Stimulated activated effector memory CD8-positive, alpha-beta T cell treated with anti-CD3 and anti-CD28 coated beads, Interleukin-12 subunit alpha, Interleukin-12 subunit beta, amount 100 ng/mL, for 72 hours (primary cell): Measurements from ENCODE around the gene TIMM8A.

Source experiments
- ATAC-seq: fragments of 150-1000 bp; cut with Tn5 transposase; 2 replicates; pipeline ENCODE4 v1.10.0; 2021
- DNase-seq, 2 donors: peaks; one replicate each; pipeline ENCODE4 v3.0.0; 2021 to 2022; ENCODE audit warnings: low spot score in 2 of 2
- H3K27ac Mint-ChIP-seq: one replicate; pipeline ENCODE4 v1.8.0; 2022; ENCODE audit warnings: mild to moderate bottlenecking, mixed read lengths
- H3K36me3 Mint-ChIP-seq: one replicate; pipeline ENCODE4 v1.8.0; 2022; ENCODE audit warnings: mild to moderate bottlenecking, mixed read lengths
- H3K4me1 Mint-ChIP-seq: one replicate; pipeline ENCODE4 v1.8.0; 2022; ENCODE audit warnings: mixed read lengths
- H3K4me3 Mint-ChIP-seq: one replicate; pipeline ENCODE4 v1.8.0; 2022; ENCODE audit warnings: mild to moderate bottlenecking, mixed read lengths
- H3K9me3 Mint-ChIP-seq: one replicate; pipeline ENCODE4 v1.8.0; 2022; ENCODE audit warnings: mixed read lengths

The TIMM8A gene, protein sequence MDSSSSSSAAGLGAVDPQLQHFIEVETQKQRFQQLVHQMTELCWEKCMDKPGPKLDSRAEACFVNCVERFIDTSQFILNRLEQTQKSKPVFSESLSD

DNA sequence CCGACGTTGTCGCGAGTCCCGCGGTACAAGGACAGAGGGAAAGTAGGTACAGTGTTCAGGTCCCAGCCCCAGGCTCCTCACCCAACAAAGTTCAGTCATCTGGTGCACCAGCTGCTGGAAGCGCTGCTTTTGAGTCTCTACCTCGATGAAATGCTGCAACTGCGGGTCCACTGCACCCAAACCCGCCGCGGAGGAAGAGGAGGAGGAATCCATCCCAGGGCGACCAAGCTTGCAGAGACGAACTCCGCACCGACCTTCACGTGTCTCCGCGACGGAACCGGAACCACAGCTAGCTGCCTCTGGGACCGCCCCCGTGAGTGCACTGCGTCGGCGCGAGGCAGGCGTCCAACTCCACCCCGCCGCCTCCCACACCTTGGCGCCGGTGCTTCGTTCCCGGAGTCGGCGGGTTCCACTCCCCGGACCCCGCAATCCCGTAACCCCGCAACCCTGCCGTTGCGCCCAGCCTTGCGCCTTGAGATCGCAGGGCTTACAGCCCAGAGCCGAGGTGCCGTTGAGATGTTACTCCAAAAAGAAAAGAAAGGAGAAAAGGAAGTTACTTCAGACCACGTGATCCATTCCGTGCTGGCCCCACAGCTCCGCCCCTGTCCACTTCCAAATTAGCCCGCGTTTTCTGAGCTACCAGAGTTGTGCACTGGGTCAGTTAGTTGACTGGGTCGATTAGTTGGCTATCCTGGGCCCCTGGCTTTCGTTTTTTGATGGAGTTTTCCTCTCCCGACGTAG is at the start of gene TIMM8A:
TSS of gene TIMM8A (minus strand) at position 291 of the 741 bp plus-strand sequence. CDS start at position 213, 78 bp downstream.
- Mint-ChIP-seq H3K9me3 (no peaks in the 10 kb centered on the region), H3K27ac (peak within 1 kb of the TSS; percentile 89), H3K4me1 (no peaks in the 10 kb centered on the region), H3K4me3 (peak within 1 kb of the TSS; percentile 82), H3K36me3 (peaks cover 35% of the 10 kb centered on the region)
- DNase-seq, result peak; percentile 39 to 82
- peak; percentile 98 for ATAC-seq

DNA sequence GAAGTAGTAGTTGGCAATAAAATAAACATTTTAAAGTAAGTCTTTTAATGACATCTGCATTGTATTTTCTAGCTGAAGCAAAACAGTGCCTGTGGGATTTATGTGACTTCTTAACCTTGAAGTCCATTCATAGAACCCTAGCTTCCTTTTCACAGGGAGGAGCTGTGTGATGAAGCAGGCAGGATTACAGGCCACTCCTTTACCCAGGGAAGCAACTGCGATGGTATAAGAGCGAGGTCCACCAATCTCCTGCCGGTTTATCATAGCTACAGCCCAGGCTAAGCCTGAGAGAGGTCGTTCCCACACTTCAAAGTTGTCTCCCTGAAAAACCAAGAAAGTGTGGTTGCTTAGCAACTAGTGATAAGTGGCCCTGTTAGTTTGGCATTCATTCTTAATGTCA is 49.2 kb upstream of the TIMM8A start:
- Mint-ChIP-seq H3K4me1 (peaks cover 12% of the 10 kb centered on the region), H3K4me3 (no peak overlapping the region), H3K9me3 (no peaks in the 10 kb centered on the region), H3K36me3 (peaks cover 92% of the 10 kb centered on the region), H3K27ac (no peak overlapping the region)
- DNase-seq, result no peak
- no peak for ATAC-seq

DNA sequence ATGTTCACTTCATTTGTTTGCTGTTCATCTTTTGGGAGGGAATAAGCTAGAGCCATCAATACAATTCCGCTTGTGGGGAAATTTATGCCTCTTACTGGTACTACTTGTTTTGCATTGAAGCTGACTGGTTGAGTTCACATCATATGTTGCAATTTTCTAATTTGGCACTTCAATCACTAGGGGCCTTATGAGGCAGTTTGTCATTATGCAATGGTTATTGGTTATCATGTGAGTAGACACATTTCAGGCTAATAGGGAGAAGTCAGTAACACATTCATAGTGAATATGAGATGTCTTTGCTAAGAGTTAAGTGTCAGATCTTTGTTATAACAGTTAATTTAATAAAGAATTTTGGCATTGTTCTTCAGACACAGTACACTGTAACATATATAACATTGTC is 47.2 kb upstream of the TIMM8A start:
- Mint-ChIP-seq H3K9me3 (no peaks in the 10 kb centered on the region), H3K4me3 (no peak overlapping the region), H3K36me3 (peaks cover 92% of the 10 kb centered on the region), H3K27ac (peak overlapping the region; percentile 68), H3K4me1 (peaks cover 12% of the 10 kb centered on the region)
- ATAC-seq (no peak), DNase-seq (no peak)

DNA sequence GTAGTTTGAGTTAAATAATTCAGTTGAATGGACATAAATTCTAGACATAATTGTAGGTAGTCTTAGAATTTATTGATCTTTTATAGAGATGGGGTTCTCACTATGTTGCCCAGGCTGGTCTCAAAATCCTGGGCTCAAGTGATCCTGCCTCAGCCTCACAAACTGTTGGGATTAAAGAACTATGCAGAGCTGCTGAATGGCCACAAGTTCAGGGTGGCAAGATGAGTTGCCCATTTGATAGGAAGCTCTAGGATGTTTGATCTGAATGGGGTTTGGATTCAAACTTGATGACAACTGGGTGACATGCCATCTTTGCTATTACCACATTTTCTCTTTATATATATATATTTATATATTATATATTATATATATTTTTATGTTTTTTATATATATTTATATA is 45.8 kb upstream of the TIMM8A start:
- DNase-seq (no peak), ATAC-seq (no peak)
- Mint-ChIP-seq H3K4me1 (peaks cover 12% of the 10 kb centered on the region), H3K4me3 (peak overlapping the region; percentile 86), H3K36me3 (peaks cover 82% of the 10 kb centered on the region), H3K9me3 (no peaks in the 10 kb centered on the region), H3K27ac (no peak overlapping the region)

DNA sequence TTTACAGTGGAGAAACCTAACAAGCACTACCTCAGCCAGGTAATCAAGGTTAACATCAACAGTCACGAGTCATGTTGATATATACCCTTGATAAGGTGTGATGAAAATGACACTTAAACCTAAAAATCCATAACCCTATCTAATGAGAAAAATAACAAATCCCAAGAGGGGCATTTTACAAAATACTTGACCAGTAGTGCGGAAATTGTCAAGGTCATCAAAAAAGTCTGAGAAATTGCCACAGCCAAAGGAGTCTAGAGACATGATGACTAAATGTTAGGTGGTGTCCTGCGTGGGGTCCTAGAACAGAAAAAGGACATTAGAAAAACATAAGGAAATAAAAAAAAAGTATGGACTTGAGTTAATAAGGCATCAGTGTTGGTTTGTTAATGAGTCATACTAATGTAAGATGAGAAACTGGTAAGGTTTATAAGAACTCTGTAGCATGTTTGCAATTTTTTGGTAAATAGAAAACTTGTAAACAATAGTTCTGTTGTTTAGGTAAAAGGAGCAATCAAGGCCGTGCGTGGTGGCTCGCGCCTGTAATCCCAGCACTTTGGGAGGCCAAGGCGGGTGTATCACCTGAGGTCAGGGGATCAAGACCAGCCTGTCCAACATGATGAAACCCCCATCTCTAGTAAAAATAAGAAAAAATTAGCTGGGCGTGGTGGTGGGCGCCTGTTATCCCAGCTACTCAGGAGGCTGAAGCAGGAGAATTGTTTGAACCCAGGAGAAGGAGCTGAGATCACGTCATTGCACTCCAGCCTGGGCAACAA is 45.2 kb upstream of the TIMM8A start:
- ATAC-seq (no peak), DNase-seq (no peak)
- peaks cover 12% of the 10 kb centered on the region for H3K4me1 Mint-ChIP-seq
- H3K27ac Mint-ChIP-seq, result peak overlapping the region; percentile 97
- H3K36me3 Mint-ChIP-seq, result peaks cover 77% of the 10 kb centered on the region
- H3K9me3 Mint-ChIP-seq, result no peaks in the 10 kb centered on the region
- peak overlapping the region; percentile 86 for H3K4me3 Mint-ChIP-seq

DNA sequence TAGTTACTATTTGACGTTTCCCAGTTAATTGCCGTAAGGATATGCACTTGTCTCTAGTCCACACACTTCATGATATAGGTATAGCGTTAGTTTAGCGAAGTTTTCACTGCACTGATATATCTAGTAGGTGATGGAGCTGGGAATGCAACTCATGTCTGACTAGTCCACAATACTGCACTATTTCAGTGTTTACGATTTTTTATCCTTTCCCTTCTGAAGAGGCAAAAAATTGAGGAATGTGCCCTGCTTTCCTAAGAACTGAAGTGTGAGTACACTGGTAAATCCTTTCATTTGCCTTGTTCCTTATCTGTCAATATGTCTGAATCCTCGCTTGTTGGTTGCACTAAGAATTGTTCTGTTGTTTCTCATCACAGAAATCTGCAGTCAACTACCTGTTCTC is 43.3 kb upstream of the TIMM8A start:
- H3K27ac Mint-ChIP-seq, result peak overlapping the region; percentile 97
- DNase-seq (no peak), ATAC-seq (no peak)
- peaks cover 12% of the 10 kb centered on the region for H3K4me1 Mint-ChIP-seq
- H3K36me3 Mint-ChIP-seq, result peaks cover 65% of the 10 kb centered on the region
- H3K9me3 Mint-ChIP-seq, result no peaks in the 10 kb centered on the region
- H3K4me3 Mint-ChIP-seq, result peak overlapping the region; percentile 86

DNA sequence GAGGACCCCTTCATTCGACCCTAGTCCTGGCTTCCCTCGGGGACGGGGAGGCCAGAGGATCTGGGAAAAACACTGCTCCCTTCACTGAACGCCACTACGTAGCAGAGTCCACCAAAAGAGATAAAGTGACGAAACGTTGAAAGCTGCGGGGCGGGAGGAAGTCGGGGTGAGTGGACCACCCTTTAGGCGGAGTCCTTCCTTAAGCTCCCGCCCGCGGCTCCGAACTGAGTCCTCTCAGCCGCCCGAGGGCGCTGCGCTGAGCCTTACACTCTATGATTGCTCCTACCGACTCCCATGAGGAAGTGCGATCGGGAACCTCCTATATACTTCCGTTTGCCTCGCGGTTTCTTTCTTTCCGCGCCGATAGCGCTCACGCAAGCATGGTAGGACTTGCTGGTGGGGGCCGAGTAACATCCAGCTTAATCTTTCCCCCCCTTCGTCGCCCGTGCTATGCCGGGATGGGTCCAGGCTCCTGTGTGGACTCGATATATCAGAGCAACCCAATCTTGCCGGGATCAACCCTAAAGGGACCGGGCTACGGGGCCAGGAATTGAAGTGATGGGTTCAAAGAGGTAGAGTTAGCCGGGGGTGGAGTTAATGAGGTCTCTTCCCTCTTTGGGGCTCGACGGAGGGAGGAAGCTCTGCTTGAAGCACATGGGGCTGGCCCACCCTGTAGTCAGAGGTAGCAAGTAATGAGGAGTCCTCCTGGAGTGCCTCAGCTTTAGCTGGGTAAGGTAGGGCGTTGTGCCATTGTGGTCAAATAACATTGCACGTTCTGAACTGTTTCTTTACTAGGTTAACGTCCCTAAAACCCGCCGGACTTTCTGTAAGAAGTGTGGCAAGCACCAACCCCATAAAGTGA is 42.4 kb upstream of the TIMM8A start, which contains the start of gene RPL36A:
TSS of gene RPL36A (plus strand) at position 348 of the 862 bp plus-strand sequence. CDS start at position 381, 33 bp downstream.
- peaks cover 12% of the 10 kb centered on the region for H3K4me1 Mint-ChIP-seq
- peak within 1 kb of the TSS; percentile 86 for H3K4me3 Mint-ChIP-seq
- H3K9me3 Mint-ChIP-seq, result no peaks in the 10 kb centered on the region
- ATAC-seq (peak; percentile 97), DNase-seq (peak; percentile 48 to 85)
- H3K36me3 Mint-ChIP-seq, result peaks cover 55% of the 10 kb centered on the region
- peak within 1 kb of the TSS; percentile 97 for H3K27ac Mint-ChIP-seq

DNA sequence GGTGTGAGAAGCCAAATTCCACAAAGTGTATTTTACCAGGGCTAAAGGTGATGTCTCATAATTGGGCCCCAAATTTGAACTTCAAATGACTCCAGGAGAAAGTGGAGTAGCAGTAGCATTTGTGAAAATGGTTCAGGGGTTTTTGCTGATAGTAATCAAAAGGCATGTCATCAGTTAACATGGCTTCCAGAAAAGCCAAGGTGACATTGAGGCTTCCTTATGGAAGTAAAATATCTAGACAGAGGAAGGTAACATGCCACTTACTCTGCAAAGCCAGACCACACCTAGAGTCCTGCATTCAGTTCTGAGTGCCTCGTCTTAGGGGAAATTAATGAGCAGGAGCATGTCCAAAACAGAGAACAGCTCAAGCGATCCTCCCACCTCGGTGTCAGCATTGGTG is 40.1 kb upstream of the TIMM8A start:
- ATAC-seq (no peak), DNase-seq (no peak)
- Mint-ChIP-seq H3K36me3 (peaks cover 32% of the 10 kb centered on the region), H3K9me3 (no peaks in the 10 kb centered on the region), H3K4me1 (peaks cover 8% of the 10 kb centered on the region), H3K27ac (no peak overlapping the region), H3K4me3 (no peak overlapping the region)

DNA sequence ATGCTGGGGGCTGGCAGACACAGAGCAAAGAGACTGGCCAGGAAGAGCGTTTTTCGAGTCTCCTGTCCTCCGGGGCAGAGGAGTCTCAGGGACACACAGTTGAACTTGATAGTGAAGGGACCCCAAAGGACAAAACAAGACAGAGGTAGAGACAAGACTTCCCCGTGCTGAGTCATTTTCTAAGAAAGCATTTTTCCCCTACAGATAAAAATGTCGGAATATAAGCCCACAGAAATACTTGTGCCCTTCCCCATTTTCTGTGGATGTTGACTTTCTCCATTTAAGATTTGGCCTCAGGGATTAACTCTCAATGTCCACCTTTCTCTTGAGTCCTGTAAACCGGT is 38.0 kb upstream of the TIMM8A start:
- DNase-seq (no peak), ATAC-seq (no peak)
- H3K36me3 Mint-ChIP-seq, result peaks cover 12% of the 10 kb centered on the region
- H3K4me1 Mint-ChIP-seq, result no peaks in the 10 kb centered on the region
- H3K27ac Mint-ChIP-seq, result peak overlapping the region; percentile 53
- H3K4me3 Mint-ChIP-seq, result peak overlapping the region; percentile 36
- no peaks in the 10 kb centered on the region for H3K9me3 Mint-ChIP-seq

DNA sequence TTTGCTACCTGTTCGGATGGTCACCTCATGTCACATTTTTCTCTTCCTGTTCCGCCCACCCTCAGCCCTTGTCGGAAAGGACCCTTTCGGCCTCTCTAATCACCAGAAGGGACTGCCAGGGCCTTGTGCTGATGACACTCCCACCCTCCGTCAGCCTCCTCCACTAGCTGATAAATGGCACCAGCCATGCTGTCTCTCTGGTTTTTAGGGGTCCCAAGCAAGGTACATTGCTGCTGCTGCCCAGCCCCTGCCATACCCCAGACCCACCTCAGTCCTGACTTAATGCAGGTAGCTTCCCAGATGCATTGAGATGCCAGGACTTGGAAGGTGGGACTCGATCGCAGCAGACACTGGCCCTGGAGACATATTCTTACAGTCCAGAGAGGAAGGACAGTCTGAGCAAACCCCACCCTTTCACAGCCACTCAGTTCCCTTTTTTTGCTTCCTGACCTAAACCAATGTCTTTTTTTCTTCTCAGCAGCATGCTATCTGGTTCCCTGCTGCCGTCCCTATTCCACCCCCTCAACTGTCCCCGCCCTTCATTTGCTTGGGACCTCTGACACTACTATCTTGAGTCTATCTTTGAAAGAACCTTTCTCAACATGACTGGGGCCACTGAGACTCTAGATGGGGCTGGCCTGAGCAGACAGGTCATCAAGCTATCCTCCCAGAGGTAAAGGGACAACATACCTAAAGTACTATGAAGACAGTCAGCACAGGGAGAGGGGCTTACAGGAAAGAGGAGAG is 37.4 kb upstream of the TIMM8A start, which contains the start of gene BTK:
TSS of gene BTK (minus strand) at position 397 of the 747 bp plus-strand sequence. CDS start 10,907 bp downstream, outside the sequence.
- Mint-ChIP-seq H3K9me3 (no peaks in the 10 kb centered on the region), H3K36me3 (peaks cover 6% of the 10 kb centered on the region), H3K4me3 (peak within 1 kb of the TSS; percentile 36), H3K4me1 (no peaks in the 10 kb centered on the region), H3K27ac (peak within 1 kb of the TSS; percentile 53)
- no peak for DNase-seq
- ATAC-seq, result no peak

DNA sequence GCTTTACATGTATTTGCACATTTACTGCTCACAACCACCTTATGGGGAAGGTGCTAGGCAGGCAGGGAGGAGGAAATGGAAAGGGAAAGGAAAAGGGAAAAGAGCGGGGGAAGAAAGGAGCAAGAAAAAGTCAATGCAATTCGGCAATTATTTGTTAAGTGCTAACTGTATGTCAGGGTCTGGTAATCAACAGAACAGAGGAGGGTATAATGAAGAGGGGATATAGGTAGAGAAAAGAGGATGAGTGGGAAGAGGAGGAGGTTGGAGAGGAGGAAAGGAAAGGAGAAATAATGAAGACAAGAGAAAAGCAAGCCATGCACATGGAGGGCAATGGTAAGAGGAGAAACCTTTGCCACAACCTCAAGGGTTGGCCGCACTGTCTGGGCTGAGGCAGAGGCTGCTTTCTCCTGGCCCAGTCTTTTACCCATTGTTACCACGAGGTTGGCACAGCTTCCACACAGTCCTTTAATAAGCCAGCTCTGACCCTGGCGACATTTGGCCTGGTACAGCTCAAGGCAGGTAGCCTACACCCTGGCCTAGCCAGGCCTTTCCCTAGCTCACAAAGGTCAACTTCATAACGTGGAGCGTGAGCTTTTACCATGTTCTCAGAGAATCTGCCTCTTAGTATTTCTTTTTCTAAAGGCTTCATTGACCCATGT is 36.6 kb upstream of the TIMM8A start:
- no peaks in the 10 kb centered on the region for H3K4me1 Mint-ChIP-seq
- peak overlapping the region; percentile 36 for H3K4me3 Mint-ChIP-seq
- H3K36me3 Mint-ChIP-seq, result no peaks in the 10 kb centered on the region

DNA sequence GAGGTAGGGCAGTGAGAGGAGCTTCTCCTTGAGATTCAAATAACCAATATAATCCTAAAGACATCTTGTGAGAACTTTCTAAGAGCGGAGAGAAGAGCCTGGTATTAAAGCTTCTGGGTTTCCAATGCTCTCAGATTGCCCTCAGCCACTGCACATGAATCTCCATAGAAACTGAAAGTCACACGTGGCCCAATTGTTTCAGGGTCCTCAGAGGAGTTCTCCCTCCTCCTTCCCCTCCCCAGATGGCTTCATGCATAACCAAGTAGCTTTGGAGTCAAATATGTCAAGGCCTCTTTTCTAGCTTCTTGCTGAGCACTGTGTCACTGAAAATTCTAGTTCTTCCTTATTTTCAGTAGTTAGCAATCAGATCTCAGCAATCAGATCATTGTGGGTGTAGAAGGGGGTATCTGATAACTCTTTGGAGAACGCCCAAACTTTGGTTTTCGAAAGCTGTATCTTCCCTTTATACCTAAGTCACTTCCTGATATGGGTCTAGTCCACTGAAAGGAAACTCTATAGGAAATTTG is 35.2 kb upstream of the TIMM8A start:
- Mint-ChIP-seq H3K4me1 (no peaks in the 10 kb centered on the region), H3K27ac (no peak overlapping the region), H3K4me3 (no peak overlapping the region), H3K36me3 (no peaks in the 10 kb centered on the region), H3K9me3 (no peaks in the 10 kb centered on the region)
- ATAC-seq (no peak), DNase-seq (no peak)

More for the DNA sequence above, 36.6 kb upstream of the TIMM8A start:
- ATAC-seq (no peak), DNase-seq (no peak)
- no peaks in the 10 kb centered on the region for H3K9me3 Mint-ChIP-seq
- no peak overlapping the region for H3K27ac Mint-ChIP-seq

DNA sequence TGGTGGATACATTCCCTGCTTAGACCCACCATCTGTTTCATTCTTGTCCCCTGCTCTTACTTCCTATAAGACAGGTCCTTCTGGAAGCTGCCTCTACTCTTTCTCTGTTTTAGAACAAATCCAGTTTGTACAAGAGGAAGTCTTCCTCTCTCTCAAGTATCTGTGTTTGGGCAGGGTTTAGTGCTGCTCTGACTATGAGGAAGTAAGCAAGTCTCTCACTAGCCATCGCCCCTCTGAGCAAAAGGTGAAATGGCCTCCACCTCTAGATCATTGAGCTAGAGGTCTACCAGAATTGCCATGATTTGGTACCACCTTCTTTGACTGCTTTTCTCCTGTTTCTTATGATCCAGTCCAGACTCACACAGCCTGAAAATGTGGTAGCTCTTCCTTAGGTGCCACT is 29.0 kb upstream of the TIMM8A start:
- H3K9me3 Mint-ChIP-seq, result no peaks in the 10 kb centered on the region
- ATAC-seq (no peak), DNase-seq (no peak)
- no peak overlapping the region for H3K4me3 Mint-ChIP-seq
- H3K27ac Mint-ChIP-seq, result no peak overlapping the region
- no peaks in the 10 kb centered on the region for H3K36me3 Mint-ChIP-seq
- no peaks in the 10 kb centered on the region for H3K4me1 Mint-ChIP-seq
